Stimulated activated effector memory CD8-positive, alpha-beta T cell treated with anti-CD3 and anti-CD28 coated beads, Interleukin-12 subunit alpha, Interleukin-12 subunit beta, amount 100 ng/mL, for 72 hours (primary cell): ENCODE measurements around the gene SLC13A2.

ENCODE experiments used
- ATAC-seq: fragments of 150-1000 bp; cut with Tn5 transposase; 2 replicates; pipeline ENCODE4 v1.10.0; 2021
- DNase-seq, 2 donors: peaks; one replicate each; pipeline ENCODE4 v3.0.0; 2021 to 2022; ENCODE audit warnings: low spot score in 2 of 2
- H3K27ac Mint-ChIP-seq: one replicate; pipeline ENCODE4 v1.8.0; 2022; ENCODE audit warnings: mild to moderate bottlenecking, mixed read lengths
- H3K36me3 Mint-ChIP-seq: one replicate; pipeline ENCODE4 v1.8.0; 2022; ENCODE audit warnings: mild to moderate bottlenecking, mixed read lengths
- H3K4me1 Mint-ChIP-seq: one replicate; pipeline ENCODE4 v1.8.0; 2022; ENCODE audit warnings: mixed read lengths
- H3K4me3 Mint-ChIP-seq: one replicate; pipeline ENCODE4 v1.8.0; 2022; ENCODE audit warnings: mild to moderate bottlenecking, mixed read lengths
- H3K9me3 Mint-ChIP-seq: one replicate; pipeline ENCODE4 v1.8.0; 2022; ENCODE audit warnings: mixed read lengths

SLC13A2 gene

GRCh38 chr17:28495635-28496034 is 22.2 kb downstream of the SLC13A2 start:
- no peak overlapping the region for H3K4me3 Mint-ChIP-seq
- H3K4me1 Mint-ChIP-seq: no peaks in the 10 kb centered on the region
- no peaks in the 10 kb centered on the region for H3K36me3 Mint-ChIP-seq
- no peaks in the 10 kb centered on the region for H3K9me3 Mint-ChIP-seq
- H3K27ac Mint-ChIP-seq: no peak overlapping the region
- DNase-seq (no peak), ATAC-seq (no peak)

DNA sequence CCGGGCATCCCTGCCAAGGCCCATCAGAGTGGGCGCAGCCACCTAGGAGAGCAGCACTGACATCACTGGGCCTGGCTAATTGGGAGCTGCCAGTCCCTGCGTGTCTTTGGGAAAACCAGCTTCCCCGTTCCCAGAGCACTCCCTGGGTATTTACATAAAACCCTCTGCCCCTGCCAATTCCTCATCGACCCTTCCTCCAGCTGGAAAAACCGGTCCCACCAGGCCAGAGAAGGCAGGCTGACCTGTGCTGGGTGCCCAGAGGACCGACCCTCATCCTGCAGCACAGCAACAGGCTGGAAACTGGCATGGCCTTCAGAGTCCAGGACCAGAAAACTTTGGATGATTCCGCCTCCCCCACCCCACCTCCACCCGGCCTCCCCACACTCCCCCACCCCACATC is 24.5 kb downstream of the SLC13A2 start:
- Mint-ChIP-seq H3K27ac (no peak overlapping the region), H3K36me3 (no peaks in the 10 kb centered on the region), H3K9me3 (no peaks in the 10 kb centered on the region), H3K4me3 (no peak overlapping the region), H3K4me1 (no peaks in the 10 kb centered on the region)
- no peak for DNase-seq
- no peak for ATAC-seq

DNA sequence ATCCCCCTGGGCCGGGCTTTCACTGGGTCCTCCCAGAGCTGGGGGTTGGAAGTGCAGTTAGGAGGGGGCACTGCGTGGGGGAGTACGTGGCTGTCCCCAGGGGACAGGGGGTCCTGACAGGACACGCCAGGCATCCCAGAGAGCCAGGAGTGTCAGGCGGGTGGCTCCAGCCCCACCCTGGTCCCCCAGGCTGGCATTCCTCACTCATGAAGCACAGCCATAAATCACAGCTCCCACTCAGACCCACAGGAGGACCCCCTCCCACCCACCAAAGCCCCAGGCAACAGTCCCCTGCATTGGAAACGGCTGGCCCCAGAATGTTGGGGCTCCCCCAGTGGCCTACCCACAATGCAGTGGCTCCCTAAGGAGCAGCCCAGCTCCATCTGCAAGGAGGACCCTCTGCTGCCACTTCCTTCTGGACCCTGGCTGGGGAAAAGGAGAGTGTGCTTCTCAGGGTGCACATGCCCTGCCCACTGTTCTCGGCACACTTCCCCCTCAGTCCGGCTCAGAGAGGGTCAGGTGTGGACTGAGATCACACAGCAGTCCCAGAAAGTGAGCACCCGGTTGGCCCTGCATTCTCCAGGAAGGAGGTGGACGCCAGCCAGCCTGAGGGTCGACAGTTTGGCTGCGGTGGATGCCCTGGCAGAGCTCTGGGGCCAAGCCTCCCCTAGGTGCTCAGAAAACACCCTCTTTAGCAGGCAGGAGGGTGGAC is 25.4 kb downstream of the SLC13A2 start:
- Mint-ChIP-seq H3K27ac (no peak overlapping the region), H3K4me3 (no peak overlapping the region), H3K9me3 (no peaks in the 10 kb centered on the region), H3K4me1 (no peaks in the 10 kb centered on the region), H3K36me3 (no peaks in the 10 kb centered on the region)
- no peak for DNase-seq
- no peak for ATAC-seq

GRCh38 chr17:28499364-28499664 is 25.9 kb downstream of the SLC13A2 start:
- Mint-ChIP-seq H3K36me3 (no peaks in the 10 kb centered on the region), H3K9me3 (no peaks in the 10 kb centered on the region), H3K27ac (no peak overlapping the region), H3K4me3 (no peak overlapping the region), H3K4me1 (no peaks in the 10 kb centered on the region)
- ATAC-seq (no peak), DNase-seq (no peak)

- Mint-ChIP-seq H3K4me1 (no peaks in the 10 kb centered on the region), H3K36me3 (no peaks in the 10 kb centered on the region), H3K9me3 (no peaks in the 10 kb centered on the region), H3K4me3 (no peak overlapping the region), H3K27ac (no peak overlapping the region)
- DNase-seq (no peak), ATAC-seq (no peak)
Measured at GRCh38 chr17:28499684-28500357, 26.4 kb downstream of the SLC13A2 start.

- H3K27ac Mint-ChIP-seq: peak overlapping the region; percentile 23
- H3K9me3 Mint-ChIP-seq: no peaks in the 10 kb centered on the region
- H3K4me3 Mint-ChIP-seq: no peak overlapping the region
- H3K4me1 Mint-ChIP-seq: no peaks in the 10 kb centered on the region
- DNase-seq (no peak), ATAC-seq (no peak)
- no peaks in the 10 kb centered on the region for H3K36me3 Mint-ChIP-seq
Measured at GRCh38 chr17:28500712-28501379, 27.4 kb downstream of the SLC13A2 start.

GRCh38 chr17:28501421-28502284 is 28.2 kb downstream of the SLC13A2 start:
- H3K36me3 Mint-ChIP-seq: no peaks in the 10 kb centered on the region
- no peak overlapping the region for H3K4me3 Mint-ChIP-seq
- peak overlapping the region; percentile 23 for H3K27ac Mint-ChIP-seq

DNA sequence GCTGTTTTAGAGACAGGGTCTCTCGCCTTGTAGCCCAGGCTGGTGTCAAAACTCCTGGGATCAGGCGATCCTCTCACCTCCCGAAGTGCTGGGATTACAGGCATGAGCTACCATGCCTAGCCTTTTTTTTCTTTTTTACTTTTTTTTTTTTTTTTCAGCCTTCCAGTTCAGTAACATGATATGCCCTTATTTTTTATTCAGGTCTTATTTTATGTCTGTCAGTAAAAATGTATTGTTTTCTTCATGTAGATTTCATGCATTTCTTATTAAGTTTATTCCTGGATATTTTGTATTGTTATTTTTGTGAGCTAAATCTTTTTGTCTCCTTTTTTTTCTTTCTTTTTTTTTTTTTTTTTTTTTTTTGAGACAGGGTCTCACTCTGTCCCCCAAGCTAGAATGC is 30.0 kb downstream of the SLC13A2 start:
- Mint-ChIP-seq H3K36me3 (no peaks in the 10 kb centered on the region), H3K4me3 (no peak overlapping the region), H3K27ac (no peak overlapping the region), H3K4me1 (no peaks in the 10 kb centered on the region), H3K9me3 (no peaks in the 10 kb centered on the region)
- ATAC-seq (no peak), DNase-seq (no peak)

More at GRCh38 chr17:28501421-28502284, 28.2 kb downstream of the SLC13A2 start:
- DNase-seq (no peak), ATAC-seq (no peak)
- no peaks in the 10 kb centered on the region for H3K9me3 Mint-ChIP-seq
- H3K4me1 Mint-ChIP-seq: no peaks in the 10 kb centered on the region

- no peak within 1 kb of the TSS for H3K4me3 Mint-ChIP-seq
- no peak within 1 kb of the TSS for H3K27ac Mint-ChIP-seq
- no peaks in the 10 kb centered on the region for H3K9me3 Mint-ChIP-seq
- H3K36me3 Mint-ChIP-seq: no peaks in the 10 kb centered on the region
- no peak for ATAC-seq
- no peaks in the 10 kb centered on the region for H3K4me1 Mint-ChIP-seq
- no peak for DNase-seq
Measured at GRCh38 chr17:28505986-28506665, 32.7 kb downstream of the SLC13A2 start, which contains the start of gene FOXN1. Gene FOXN1, plus strand, starts transcription at chr17:28506348. Its CDS starts 17,622 bp downstream, at chr17:28523970.

DNA sequence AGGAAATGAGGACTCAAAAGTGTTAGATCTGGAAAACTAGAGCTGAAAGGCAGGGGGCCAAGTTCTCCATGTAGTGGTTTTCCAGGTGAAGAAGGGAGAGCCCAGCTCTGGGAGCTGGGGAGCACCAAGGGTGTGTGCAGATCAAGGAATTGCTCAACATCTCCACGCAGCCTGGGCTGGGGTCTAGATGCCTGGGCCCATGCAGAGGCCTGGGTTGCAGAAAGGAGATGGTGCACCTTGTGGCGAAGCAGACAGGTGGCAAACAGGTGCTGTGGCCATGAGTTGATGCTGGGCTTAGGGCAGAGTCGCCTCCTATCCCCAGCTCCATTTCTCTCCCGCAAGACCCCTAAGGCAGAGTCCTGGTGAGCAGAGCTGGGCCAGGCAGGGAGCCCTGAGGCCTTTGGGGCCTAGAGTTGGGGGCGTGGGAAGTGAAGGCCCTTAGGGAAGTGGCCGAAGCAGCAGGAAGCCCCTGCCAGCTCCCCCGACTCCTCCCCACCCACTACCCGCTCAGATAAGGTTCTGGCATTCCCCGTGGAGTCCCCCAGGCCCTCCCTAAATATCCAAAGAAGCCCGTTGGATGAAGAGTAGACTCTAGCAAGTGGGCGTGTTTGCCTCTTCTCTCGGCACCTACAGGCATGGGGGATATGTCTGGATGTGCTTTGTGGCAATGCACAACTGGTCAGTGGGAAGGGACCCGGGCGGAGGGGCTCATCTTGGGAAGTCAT is 33.5 kb downstream of the SLC13A2 start:
- Mint-ChIP-seq H3K27ac (no peak overlapping the region), H3K36me3 (no peaks in the 10 kb centered on the region)
- no peak for ATAC-seq

GRCh38 chr17:28507567-28508203 is 34.2 kb downstream of the SLC13A2 start:
- Mint-ChIP-seq H3K9me3 (no peaks in the 10 kb centered on the region), H3K36me3 (no peaks in the 10 kb centered on the region), H3K27ac (no peak overlapping the region), H3K4me3 (no peak overlapping the region), H3K4me1 (no peaks in the 10 kb centered on the region)
- DNase-seq (no peak), ATAC-seq (no peak)

More for the DNA sequence above, 33.5 kb downstream of the SLC13A2 start:
- no peaks in the 10 kb centered on the region for H3K4me1 Mint-ChIP-seq
- no peak for DNase-seq
- H3K4me3 Mint-ChIP-seq: no peak overlapping the region
- no peaks in the 10 kb centered on the region for H3K9me3 Mint-ChIP-seq

DNA sequence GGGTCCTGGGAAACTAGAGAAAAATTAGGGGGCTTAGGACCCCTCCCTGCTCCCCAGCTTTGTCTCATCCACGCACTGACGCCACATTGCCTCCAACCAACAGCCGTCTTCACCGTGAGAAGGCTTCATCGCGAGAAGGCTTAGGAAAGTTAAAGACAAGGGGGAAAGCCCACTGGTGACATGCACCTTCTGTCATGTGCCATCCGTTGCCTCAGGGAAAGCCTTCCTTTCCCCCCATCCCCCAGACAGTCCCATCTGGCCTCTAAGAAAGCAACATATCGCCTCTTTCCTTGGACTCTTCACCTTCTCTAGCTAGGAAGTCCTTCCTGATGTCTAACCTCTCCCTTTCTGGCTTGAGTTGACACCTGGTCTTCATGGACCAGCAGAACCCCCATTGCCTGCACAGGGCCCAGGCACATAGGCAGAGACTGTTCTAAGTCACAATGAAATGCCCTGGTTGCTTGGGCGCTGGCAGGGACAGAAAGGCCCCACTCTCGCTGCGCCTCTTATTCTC is 34.8 kb downstream of the SLC13A2 start:
- Mint-ChIP-seq H3K4me1 (no peaks in the 10 kb centered on the region), H3K27ac (no peak overlapping the region), H3K9me3 (no peaks in the 10 kb centered on the region), H3K4me3 (no peak overlapping the region), H3K36me3 (no peaks in the 10 kb centered on the region)
- ATAC-seq (no peak), DNase-seq (no peak)

DNA sequence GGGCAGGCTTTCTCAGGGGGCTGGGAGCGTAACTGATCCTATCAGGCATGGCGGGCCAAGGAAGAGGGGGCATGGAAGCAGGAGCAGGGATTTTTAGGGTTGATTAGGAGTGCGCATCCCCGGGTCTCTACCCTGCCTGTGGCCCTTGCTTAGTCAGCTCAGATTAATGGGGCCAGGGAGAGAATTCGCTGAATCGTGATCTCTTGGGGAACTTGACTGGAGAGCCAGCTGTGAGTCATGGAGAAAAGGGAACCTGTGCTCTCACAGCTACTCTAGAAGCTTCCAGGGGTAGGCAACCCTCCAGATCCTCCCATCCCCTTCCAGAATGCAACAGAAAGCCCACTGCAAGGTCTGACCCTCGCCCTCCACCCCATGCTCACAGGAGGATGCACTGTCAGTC is 36.3 kb downstream of the SLC13A2 start:
- H3K4me1 Mint-ChIP-seq: no peaks in the 10 kb centered on the region
- H3K36me3 Mint-ChIP-seq: no peaks in the 10 kb centered on the region
- DNase-seq: no peak
- no peak overlapping the region for H3K4me3 Mint-ChIP-seq
- no peak for ATAC-seq
- H3K9me3 Mint-ChIP-seq: no peaks in the 10 kb centered on the region
- H3K27ac Mint-ChIP-seq: no peak overlapping the region
